Right ventricle myocardium superior (tissue), 1 donor: Measurements from ENCODE around the gene SCN7A. TPM values are rescaled to one million over a fixed set of nuclear protein-coding genes. Genes with fewer than 3 reads are reported as not detected.

Source experiments
- ATAC-seq: fragments of 200-7000 bp; cut with Tn5 transposase; one replicate; pipeline ENCODE4 v1.9.1; 2020; ENCODE audit warnings: mild to moderate bottlenecking; ENCODE audit not compliant: poor library complexity
- DNase-seq: peaks from one replicate; pipeline ENCODE4 v3.0.0-alpha.2; 2020
- intact Hi-C: fragments of 100-400 bp; cut with DNase I; formaldehyde crosslinking; loops from one replicate; pipeline ENCODE4 v1.11.2; 2022
- long read RNA-seq: library from polyadenylated mRNA; unstranded; transcript quantifications from one replicate; pipeline ENCODE4 v2.0.0, GENCODE V29; 2021
- total RNA-seq: library from RNA; stranded (reverse); fragmentation: NEBNext Ultra II Directional; extraction: Animal tissue kit (Norgen Biotek cat#: 25700); gene quantifications from one replicate; pipeline ENCODE4 v1.2.1, GENCODE V29; 2021
- donor health status: DM: no; HTN: yes; CAD: no; lungs with severe emphysema.

Gene SCN7A
- 27.7 TPM for total RNA-seq
- long read RNA-seq, full-length matches to known transcripts = 1 of 6 reads
- long read RNA-seq, partial matches to known transcripts = 3 of 6 reads
- long read RNA-seq, other reads (novel, unspliced or antisense) = 2 of 6 reads

DNA sequence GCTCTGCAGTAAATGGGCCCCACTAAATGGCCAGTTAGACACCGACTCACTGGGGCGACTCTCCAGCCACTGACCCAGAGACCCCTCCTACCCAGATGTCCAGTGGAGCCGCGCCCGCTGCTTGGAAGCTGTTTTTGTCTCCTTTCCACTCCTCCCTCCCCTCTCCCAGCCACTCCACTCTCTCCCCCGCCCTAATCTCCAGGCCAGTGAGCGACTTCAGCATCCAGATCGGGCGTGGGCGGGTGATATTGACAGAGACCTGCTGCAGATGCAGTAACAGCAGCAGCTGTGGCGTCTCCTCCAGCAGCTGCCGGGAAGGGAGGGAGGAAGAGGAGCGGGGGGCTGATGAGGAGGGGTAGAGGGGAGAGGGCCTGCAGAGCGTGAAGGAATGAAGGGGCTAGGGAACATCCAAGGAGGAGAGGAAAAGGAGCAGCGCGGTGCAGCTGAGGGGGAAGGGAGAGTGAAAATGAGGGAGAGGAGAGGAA lies at the start of gene SCN7A:
SCN7A (minus strand) TSS at position 110 of the 485 bp plus-strand sequence. CDS start 16,553 bp downstream, outside the sequence.
- ATAC-seq (peak; percentile 92), DNase-seq (peak; percentile 92)
- intact Hi-C loops = no loop called here

DNA sequence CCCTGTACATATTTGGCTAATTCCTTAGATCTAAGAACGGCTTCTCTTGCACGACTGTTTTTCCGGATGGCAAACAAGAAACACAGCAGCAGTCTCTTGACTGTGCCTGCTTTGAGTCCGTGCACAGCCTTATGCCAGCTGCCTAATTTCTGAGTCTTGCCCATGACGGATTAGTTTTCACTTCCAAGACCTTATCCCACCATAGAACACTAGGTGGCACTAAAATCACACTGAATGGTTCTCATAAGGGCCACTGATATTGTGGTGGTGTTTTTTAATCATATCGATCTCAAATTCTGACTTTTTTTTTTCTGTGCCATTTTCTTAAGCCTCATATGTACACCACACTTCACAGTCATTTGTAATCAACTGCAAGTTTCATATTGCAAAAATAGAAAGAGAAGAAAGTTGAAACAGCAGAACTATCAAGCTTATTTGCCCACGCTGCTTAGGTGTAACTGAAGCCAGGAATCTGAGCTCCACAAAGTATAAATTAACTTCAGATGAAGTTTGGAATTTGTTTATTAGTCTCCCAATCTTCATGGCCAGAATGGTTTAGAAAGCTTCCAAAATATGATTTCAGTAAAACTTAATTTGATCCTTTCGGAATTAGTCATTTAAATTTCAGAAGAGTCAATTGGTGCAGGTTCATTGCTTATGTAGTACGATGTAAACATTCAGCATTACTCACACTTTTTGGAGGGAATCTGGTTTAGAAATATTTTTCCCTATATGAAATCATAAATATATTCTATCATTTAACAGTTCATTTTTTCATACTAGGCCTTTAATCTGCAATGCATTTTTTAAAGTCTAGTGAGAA lies 45.5 kb upstream of the SCN7A start:
- intact Hi-C loops = loop anchor here (10.0 kb wide), 1 partner anchor 1575 kb away; no protein-coding TSS in a partner anchor
- ATAC-seq = peak; percentile 83
- DNase-seq = no peak

DNA sequence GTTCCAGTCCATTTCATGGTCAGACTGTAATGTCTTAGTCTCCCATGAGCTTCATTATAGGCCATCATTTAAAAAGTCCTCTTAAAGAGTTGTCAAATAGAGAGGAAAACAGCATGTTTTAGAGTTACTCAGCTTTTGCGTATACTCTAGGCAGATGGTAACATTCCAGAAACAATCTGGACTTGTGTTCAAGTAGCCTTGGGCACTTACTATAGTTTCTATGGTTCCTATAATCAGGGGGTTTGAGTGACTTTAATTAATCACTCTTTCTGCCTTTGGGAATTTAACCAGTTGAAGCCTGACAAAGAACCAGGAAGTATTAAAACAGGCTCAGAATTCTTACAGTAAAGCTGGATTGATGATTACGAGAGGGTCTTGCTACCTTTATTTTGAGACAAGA lies 42.1 kb upstream of the SCN7A start:
- DNase-seq = no peak
- intact Hi-C loops = loop anchor here (10.0 kb wide), 1 partner anchor 1579 kb away; no protein-coding TSS in a partner anchor
- no peak for ATAC-seq

DNA sequence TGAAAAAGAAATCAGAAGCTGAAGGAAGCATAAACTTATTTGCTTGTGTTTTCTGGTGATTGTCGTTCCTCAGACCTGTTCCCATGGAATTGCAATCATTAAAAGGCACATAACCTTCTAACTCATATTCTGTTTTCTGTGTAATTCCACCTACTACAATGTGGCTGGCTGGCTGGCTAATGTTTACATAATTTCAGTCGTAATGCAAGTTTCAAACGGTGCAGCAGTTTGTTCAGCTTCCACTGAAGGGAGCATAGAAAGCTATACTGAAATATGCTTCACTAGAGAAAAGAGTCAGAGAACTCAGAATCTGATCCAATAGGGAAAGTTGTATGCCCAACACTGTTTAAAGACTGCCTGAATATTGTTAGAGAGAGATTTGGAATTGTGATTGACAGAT lies 27.1 kb upstream of the SCN7A start:
- no peak for DNase-seq
- intact Hi-C loops = no loop called here
- no peak for ATAC-seq

DNA sequence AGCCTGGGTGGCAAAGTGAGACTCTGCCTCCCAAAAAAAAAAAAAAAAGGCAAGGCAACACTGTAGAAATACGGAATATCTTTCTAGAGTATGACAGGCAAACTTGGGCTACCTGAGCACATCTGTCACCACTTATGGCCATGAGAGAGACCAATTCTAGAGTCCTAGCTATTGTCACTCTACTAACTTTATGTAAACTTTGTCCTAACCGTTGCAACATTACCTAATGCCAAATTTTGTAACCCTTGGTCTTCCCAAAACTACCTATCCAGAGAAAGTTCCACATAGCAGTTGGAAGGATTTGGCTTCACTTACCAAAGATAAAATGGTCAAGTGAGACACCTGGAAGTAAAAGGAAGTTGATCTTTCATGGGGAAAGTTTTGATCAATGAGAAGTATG lies 26.6 kb upstream of the SCN7A start:
- intact Hi-C loops = no loop called here
- no peak for ATAC-seq

DNA sequence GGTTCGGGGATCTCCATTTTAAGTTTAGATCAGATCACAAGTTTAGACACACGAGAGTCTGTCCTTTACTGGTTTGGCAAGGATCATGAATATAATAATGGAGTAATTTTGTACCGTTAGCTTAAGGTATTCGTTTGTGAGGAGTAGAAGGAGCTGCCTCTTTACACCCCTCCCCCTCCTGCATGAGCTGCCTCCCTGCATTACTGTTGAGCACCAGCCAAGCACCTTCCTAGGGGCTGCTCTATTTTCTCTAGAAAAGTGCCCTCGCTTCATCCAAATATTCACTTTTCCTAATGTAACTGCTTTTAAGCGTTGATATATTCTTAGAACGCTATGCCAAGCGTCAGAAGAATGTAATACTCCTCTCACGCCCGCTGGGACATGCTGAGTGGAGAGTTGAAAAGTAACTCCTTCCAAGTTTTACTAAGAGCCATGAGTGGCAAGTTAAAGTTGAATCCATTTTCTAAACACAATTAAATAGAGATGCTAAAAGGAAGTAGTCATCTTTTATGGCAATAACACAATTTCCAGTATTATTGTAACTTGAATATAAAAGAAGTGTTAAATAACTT lies 25.4 kb upstream of the SCN7A start:
- DNase-seq = no peak
- ATAC-seq = peak; percentile 83
- intact Hi-C loops = no loop called here

More for the DNA sequence above, 26.6 kb upstream of the SCN7A start:
- DNase-seq = no peak

DNA sequence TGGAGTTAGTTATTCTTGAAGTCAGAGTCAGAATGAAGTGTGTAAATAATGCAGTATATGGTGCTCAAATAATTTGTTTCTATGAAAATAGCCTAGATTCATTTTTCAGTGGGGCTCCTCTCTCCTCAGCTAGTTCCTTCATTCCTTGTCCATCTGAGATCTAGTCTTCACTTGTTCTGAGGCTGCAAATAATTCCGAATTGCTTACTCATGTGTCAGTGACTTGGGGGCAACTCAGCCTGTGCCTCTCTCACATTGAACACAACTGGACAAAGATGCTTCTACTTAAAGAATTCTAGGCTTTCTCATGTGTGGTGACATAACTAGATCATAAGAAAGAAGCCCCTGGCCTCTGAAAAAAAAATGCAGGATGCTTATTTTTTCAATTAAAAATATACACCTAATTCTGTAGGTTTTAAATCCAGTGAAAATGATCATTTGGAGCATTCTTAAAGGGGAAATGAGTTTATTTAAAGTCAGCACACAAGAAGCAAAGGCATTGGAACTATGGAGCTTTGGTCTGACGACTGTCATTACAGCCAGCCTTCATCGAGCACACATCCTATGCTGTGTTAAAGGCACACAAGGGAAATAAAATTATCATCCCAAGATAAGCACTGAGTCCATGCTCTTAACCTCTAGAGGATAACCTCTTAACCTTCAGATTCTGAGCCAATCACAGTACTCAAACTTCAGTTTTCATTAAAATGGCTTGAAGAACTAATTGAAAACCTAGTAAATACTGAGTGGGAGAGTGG lies 24.8 kb upstream of the SCN7A start:
- DNase-seq = no peak
- peak; percentile 72 for ATAC-seq
- intact Hi-C loops = no loop called here

DNA sequence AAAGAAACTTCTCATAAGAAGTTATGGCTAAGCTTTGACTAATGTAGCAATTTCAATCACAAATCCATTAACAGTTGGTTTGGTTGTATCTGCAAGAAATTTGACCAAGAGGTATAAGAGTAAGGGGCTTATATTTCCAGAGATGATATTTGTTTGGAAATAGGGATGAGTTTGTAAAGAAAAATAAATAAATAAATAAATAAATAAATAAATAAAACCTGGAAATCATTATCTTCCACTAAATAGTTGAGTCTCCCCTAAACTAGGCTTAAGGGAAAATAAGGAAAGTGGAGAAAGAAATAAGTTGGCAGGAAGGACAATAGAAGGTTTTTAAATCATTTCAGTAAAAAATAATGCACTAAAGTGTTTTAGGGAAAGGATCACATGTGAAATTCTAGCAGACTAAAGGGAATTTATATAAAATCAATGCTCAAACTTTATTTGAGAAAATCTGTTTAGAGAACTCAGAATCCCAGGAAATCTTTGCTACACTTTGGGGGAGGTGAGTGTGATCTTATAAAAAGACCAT lies 23.5 kb upstream of the SCN7A start:
- no peak for DNase-seq
- no peak for ATAC-seq
- intact Hi-C loops = no loop called here

DNA sequence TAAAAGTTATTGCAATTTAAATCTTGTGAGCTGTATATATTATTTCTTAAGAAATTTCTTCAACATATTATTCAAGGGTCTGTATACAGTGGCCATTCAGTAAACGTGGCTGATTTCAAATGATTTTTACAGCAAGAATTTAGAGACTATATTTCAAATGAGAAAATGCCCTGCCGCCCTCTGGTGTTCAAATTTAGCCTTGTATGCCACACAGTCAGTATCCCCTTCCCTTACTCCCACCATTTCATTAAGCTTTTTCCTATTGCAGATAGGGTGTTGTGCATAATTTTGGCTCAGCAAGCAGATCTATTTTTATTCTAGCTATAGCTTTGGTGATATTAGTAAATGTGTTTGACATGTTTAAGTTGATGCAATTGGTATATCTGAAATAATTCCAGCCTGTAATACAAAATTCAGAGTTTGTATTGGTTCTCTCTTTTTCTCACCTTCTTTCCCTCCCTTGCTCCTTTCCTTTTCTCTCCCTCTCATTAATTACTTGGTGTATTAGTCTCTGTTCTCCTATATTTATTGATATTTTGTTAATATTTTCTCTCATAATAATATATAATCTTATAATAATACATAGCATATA lies 22.8 kb upstream of the SCN7A start:
- ATAC-seq (peak; percentile 62), DNase-seq (peak; percentile 42)
- intact Hi-C loops = no loop called here

DNA sequence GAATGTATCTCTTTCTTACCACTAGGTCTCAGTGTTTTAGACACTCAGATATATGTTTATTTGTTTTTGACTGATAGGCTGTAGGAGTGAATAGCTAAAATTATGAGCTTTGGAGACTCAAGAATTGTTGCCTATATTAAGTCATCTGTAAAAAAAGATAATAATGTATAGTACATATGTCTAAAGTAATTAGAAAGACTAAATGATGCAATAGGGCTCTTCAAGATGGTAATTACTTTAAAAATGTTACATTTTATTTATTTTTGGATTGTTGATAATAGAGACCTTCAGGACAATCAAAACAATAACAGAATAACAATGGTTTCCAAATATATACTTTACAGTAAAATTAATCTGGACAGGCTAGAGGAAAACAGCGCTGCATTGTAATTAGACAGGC lies 19.9 kb upstream of the SCN7A start:
- intact Hi-C loops = no loop called here
- ATAC-seq (no peak), DNase-seq (no peak)

DNA sequence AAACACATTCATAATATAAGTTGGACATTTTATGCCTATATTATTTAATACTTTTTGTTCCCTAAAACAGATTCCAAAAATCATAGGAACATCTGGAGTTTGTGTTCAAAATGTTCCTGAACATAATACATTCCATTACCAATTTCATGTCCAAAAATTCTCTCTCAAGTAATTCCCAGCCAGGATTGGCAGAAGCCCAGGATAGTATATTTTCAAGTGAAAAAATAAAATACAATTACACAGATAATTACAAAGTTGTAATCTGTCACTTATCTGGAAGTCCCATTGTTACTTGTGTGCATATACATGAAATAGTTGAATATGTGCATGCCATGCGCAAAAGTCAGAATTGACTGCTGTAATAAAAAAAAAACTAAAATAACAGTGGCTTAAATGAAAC lies 5.2 kb upstream of the SCN7A start:
- intact Hi-C loops = no loop called here
- DNase-seq = no peak
- no peak for ATAC-seq

DNA sequence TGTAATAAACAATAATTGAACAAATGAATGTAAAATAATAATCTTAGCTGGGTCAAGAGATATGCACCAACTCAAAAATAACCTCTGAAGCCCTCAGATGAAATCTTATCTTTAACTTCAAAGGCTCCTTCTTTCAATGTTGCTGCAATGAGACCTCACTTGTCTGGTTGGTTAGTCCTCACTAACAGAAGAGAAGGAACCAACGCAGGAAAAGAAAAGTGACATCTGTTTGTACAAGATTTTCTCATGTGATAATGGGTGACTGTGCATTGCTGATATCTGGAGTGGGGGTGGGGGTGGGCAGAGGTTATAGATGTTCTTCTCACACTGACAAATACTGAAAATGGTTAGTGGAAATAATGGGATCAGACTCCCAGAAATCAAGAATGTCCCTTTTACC lies 2.6 kb downstream of the SCN7A start:
- ATAC-seq = no peak

DNA sequence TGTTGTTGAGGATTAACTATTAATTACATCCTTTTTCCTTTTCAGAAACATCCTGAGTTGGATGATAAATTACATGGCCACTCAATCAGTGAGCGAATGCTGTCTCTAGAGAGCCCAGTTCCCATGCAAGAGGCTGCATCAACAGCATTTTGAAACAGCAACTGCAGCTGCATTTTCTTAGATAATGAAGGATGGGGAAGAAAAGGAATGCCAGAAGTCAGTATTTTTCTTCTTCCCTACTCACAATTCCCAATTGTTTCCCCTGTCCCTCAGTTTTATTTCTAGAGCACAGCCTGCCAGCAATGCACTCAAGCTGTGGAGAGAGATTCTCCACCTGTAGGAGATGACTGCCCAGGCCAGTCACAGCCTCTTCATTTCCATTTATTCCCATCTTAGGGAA lies 6.9 kb downstream of the SCN7A start:
- ATAC-seq (peak; percentile 73), DNase-seq (no peak)
- intact Hi-C loops = no loop called here

More for the DNA sequence above, 2.6 kb downstream of the SCN7A start:
- intact Hi-C loops = no loop called here
- DNase-seq = no peak

DNA sequence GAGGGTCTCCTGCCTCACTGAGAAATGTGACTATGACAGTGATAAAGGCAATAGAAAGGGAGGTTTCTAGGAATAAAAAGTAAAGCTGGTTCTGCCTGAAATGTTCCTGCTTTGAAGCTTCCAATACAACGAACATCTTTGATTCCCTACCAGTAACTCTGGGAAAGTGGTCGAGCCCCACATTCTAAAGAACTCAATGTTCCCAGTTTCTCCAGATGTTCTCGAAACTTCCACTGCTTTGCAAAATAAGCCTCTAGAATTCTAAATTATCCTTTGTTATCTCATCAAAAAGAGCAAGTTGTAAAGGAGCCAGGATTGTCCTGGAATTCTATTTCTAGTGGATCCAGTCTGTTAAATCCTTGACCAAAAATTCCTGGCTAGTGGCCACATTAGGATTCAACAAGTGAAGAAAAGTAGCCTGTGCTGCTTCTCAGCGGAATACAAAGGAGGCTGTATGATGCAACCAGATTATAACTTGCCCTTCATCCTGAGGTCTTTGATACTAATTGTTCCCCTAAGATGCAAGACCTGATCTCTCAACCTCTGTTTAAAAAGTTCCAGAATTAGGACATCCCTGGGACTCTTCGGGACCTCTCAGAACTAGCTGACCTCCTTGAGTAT lies 8.4 kb downstream of the SCN7A start:
- intact Hi-C loops = no loop called here
- DNase-seq = no peak
- ATAC-seq = peak; percentile 87

DNA sequence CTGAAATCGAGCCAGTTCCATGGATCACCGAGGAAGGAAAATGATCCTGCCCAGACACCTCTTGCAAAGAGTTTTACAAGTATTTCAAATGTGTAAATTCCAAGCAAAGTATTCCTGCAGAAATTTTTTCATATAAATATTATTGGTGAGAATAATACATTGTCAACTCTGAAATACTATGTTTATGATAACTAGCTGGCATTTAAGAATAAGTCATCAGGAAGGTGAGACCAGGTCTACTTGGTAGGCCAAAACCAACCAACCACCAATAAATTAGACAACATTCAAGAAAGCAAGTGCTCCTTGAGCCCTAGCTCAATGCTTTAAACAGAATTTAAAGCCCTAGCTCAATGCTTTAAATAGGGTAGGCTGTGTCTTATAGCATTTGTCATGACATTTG lies 21.7 kb downstream of the SCN7A start:
- no peak for ATAC-seq
- no peak for DNase-seq
- intact Hi-C loops = no loop called here

DNA sequence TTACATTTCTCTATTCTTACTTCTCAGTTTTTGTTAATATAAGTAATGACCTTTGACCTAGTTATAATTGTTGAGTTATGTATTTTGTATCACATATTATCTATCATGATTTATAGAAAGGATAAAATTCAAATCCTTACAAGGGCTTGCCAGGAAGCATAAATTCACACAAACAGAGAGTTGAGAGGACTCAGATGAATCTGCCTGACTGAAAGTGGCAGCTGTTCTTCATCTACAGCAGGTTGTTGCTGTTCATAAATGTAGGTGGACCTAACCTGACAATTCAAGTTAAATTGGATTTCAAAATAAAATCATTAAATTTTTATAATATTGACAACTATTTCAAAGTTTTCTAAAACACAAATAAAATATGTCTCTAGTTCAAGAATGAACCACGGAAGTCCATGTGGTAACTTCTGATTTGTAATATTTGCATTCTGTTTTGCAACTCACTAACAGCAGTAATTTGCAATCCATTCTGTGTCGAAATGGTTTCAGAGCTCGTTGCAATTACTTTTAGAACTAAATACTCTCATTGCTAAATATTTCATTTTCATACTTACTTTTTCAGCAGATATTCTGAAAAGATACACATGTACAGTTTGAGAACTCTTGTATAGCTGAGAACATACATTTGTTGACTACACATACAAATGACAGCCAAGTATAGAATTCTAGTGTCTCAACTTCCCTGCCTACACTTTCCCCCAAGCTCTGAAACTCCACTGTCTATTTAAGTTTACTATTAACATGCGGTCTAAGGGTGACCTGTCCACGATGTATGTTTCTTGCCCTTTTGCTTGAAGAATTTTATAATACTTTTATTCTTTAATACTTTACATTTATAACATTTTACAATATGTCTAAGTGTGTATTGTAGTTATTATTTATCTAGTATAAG lies 25.7 kb downstream of the SCN7A start:
- intact Hi-C loops = no loop called here
- ATAC-seq (no peak), DNase-seq (no peak)

DNA sequence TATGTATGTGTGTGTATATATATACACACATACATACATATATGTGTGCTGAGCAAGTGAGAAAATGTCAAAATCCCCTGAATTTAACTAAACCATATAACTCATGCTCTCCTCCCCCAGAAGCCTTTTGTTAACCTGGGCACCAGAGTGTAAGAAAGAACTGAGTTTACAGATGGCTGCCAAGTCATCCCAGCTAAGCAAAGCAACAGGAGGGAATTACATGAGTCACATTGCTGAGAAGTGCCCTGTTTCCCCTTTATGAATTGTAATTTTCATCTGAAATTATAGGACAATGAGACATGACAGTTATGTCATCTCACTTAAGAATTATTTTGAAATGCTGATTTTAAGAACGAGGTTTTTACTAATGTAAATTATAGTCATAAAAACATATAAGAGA lies 29.9 kb downstream of the SCN7A start:
- DNase-seq (no peak), ATAC-seq (no peak)
- intact Hi-C loops = no loop called here
